ENCODE measurements around the gene SPON1.
"Not testable (repeated sequence)": the region's sequence is repeated elsewhere in the genome, so short reads cannot be mapped to it uniquely, and the experiment has no call there.

SPON1 gene

GRCh38 chr11:14090631-14091030 lies 128.1 kb downstream of the SPON1 start:
- DNase-seq: not testable (repeated sequence)

- DNase-seq: no peak
Observed at GRCh38 chr11:14093065-14093464, 130.5 kb downstream of the SPON1 start.

- no peak for DNase-seq
Observed at GRCh38 chr11:14094481-14095037, 132.0 kb downstream of the SPON1 start.

- DNase-seq: no peak
Observed at GRCh38 chr11:14095882-14096281, 133.4 kb downstream of the SPON1 start.

- no peak for DNase-seq
Observed at GRCh38 chr11:14096606-14097005, 134.1 kb downstream of the SPON1 start.

GRCh38 chr11:14101388-14101787 lies 138.9 kb downstream of the SPON1 start:
- DNase-seq: no peak

- no peak for DNase-seq
Observed at GRCh38 chr11:14102766-14103165, 140.2 kb downstream of the SPON1 start.

- no peak for DNase-seq
Observed at GRCh38 chr11:14105446-14105845, 142.9 kb downstream of the SPON1 start.

GRCh38 chr11:14106303-14107049 lies 144.0 kb downstream of the SPON1 start:
- no peak for DNase-seq

- DNase-seq: no peak
Observed at GRCh38 chr11:14107050-14107430, 144.5 kb downstream of the SPON1 start.

- no peak for DNase-seq
Observed at GRCh38 chr11:14109742-14110141, 147.2 kb downstream of the SPON1 start.

GRCh38 chr11:14110629-14111028 lies 148.1 kb downstream of the SPON1 start:
- no peak for DNase-seq

GRCh38 chr11:14111496-14111895 lies 149.0 kb downstream of the SPON1 start:
- DNase-seq: no peak

- no peak for DNase-seq
Observed at GRCh38 chr11:14112721-14113120, 150.2 kb downstream of the SPON1 start.

- no peak for DNase-seq
Observed at GRCh38 chr11:14114269-14114668, 151.7 kb downstream of the SPON1 start.

- DNase-seq: no peak
Observed at GRCh38 chr11:14114786-14115185, 152.3 kb downstream of the SPON1 start.

- no peak for DNase-seq
Observed at GRCh38 chr11:14117632-14118031, 155.1 kb downstream of the SPON1 start.

GRCh38 chr11:14118072-14118471 lies 155.5 kb downstream of the SPON1 start:
- no peak for DNase-seq

GRCh38 chr11:14119357-14119756 lies 156.8 kb downstream of the SPON1 start:
- DNase-seq: peak; percentile 4

- no peak for DNase-seq
Observed at GRCh38 chr11:14124350-14124749, 161.8 kb downstream of the SPON1 start.

- no peak for DNase-seq
Observed at GRCh38 chr11:14124886-14125285, 162.4 kb downstream of the SPON1 start.

GRCh38 chr11:14125529-14125928 lies 163.0 kb downstream of the SPON1 start:
- no peak for DNase-seq

- DNase-seq: no peak
Observed at GRCh38 chr11:14127679-14128078, 165.2 kb downstream of the SPON1 start.

- peak; percentile 34 for DNase-seq
Observed at GRCh38 chr11:14132312-14132711, 169.8 kb downstream of the SPON1 start.

- DNase-seq: no peak
Observed at GRCh38 chr11:14133381-14133780, 170.9 kb downstream of the SPON1 start.

Measured in fibroblast of skin of right biceps (primary cell).